ENCODE measurements around the gene NANS. TPM values are rescaled to one million over a fixed set of nuclear protein-coding genes. Genes with fewer than 3 reads are reported as not detected.
"Not testable (repeated sequence)": the region's sequence is repeated elsewhere in the genome, so short reads cannot be mapped to it uniquely, and the experiment has no call there.

Gene NANS
- total and polyA plus RNA-seq, 3 experiments from 2014 or later = 29.3 to 34.8 (median 33.2) TPM

- no peaks in the 10 kb centered on the region for H3K9me3 ChIP-seq (ENCODE audit: low read length)
- ChIA-PET CTCF (no interaction called here), POLR2A (interaction anchor here (1.1 kb wide), 1 partner anchor 16 kb away, joined by 4 read pairs; no protein-coding TSS in a partner anchor)
- no peak overlapping the region for H3K4me3 Mint-ChIP-seq
- peak overlapping the region in 4 of 8 donors; percentile 67 to 82 (median 74) for H3K27ac Mint-ChIP-seq
- no peak overlapping the region for H3K27ac ChIP-seq (ENCODE audit: low read depth, low read length)
- H3K36me3 ChIP-seq (ENCODE audit: insufficient read depth, low read length) = peaks cover 19% of the 10 kb centered on the region
- DNase-seq = no peak
- peaks cover 9 to 88% (median 20%) of the 10 kb centered on the region in 3 donors for H3K36me3 Mint-ChIP-seq
- H3K4me1 ChIP-seq (ENCODE audit: insufficient read depth, low read length) = peaks cover 17% of the 10 kb centered on the region
- peaks cover 26 to 68% (median 63%) of the 10 kb centered on the region in 3 donors for H3K4me1 Mint-ChIP-seq
- H3K9me3 Mint-ChIP-seq = no peaks in the 10 kb centered on the region
- no peaks in the 10 kb centered on the region for H3K27me3 Mint-ChIP-seq
- H3K27me3 ChIP-seq (ENCODE audit: insufficient read depth, low read length, poor library complexity, severe bottlenecking) = no peaks in the 10 kb centered on the region
- H3K4me3 ChIP-seq (ENCODE audit: low read length) = no peak overlapping the region
Measured at GRCh38 chr9:98085944-98086343, 29.4 kb downstream of the NANS start.

GRCh38 chr9:98086461-98086860, 29.9 kb downstream of the NANS start:
- peaks cover 25 to 64% (median 61%) of the 10 kb centered on the region in 3 donors for H3K4me1 Mint-ChIP-seq
- Histone ChIP-seq H3K4me1 (ENCODE audit: insufficient read depth, low read length) (peaks cover 15% of the 10 kb centered on the region), H3K4me3 (ENCODE audit: low read length) (no peak overlapping the region), H3K36me3 (ENCODE audit: insufficient read depth, low read length) (peaks cover 19% of the 10 kb centered on the region), H3K9me3 (ENCODE audit: low read length) (no peaks in the 10 kb centered on the region), H3K27ac (ENCODE audit: low read depth, low read length) (no peak overlapping the region), H3K27me3 (ENCODE audit: insufficient read depth, low read length, poor library complexity, severe bottlenecking) (no peaks in the 10 kb centered on the region)
- peak overlapping the region in 1 of 7 donors; percentile 72 for H3K4me3 Mint-ChIP-seq
- POLR2A ChIA-PET = interaction anchor here (1.1 kb wide), 1 partner anchor 15 kb away, joined by 4 read pairs; no protein-coding TSS in a partner anchor
- peak overlapping the region in 7 of 8 donors; percentile 1 to 91 (median 76) for H3K27ac Mint-ChIP-seq
- H3K27me3 Mint-ChIP-seq = no peaks in the 10 kb centered on the region
- no peaks in the 10 kb centered on the region for H3K9me3 Mint-ChIP-seq
- no peak for DNase-seq
- peaks cover 9 to 84% (median 20%) of the 10 kb centered on the region in 3 donors for H3K36me3 Mint-ChIP-seq
- CTCF ChIA-PET = interaction anchor here (1.1 kb wide), 1 partner anchor 12 kb away, joined by 3 read pairs; no protein-coding TSS in a partner anchor

- peaks cover 2% of the 10 kb centered on the region for H3K4me1 ChIP-seq (ENCODE audit: insufficient read depth, low read length)
- no peaks in the 10 kb centered on the region for H3K9me3 Mint-ChIP-seq
- no peaks in the 10 kb centered on the region for H3K27me3 ChIP-seq (ENCODE audit: insufficient read depth, low read length, poor library complexity, severe bottlenecking)
- H3K4me3 Mint-ChIP-seq = peak overlapping the region in 3 of 7 donors; percentile 5 to 72 (median 70)
- no peak overlapping the region for H3K4me3 ChIP-seq (ENCODE audit: low read length)
- peaks cover 10 to 82% (median 21%) of the 10 kb centered on the region in 3 donors for H3K36me3 Mint-ChIP-seq
- no peaks in the 10 kb centered on the region for H3K27me3 Mint-ChIP-seq
- ChIA-PET CTCF (interaction anchor here (1.1 to 1.2 kb wide), 2 partner anchors 13 to 21 kb away, joined by 3 to 4 read pairs; no protein-coding TSS in a partner anchor), POLR2A (interaction anchor here (0.6 kb wide), 1 partner anchor 201 kb away, joined by 3 read pairs; no protein-coding TSS in a partner anchor)
- no peak overlapping the region for H3K27ac ChIP-seq (ENCODE audit: low read depth, low read length)
- DNase-seq = peak in 4 of 5 donors; percentile 18 to 57 (median 48)
- H3K9me3 ChIP-seq (ENCODE audit: low read length) = no peaks in the 10 kb centered on the region
- H3K27ac Mint-ChIP-seq = peak overlapping the region in 4 of 8 donors; percentile 66 to 79 (median 77)
- H3K36me3 ChIP-seq (ENCODE audit: insufficient read depth, low read length) = peaks cover 9% of the 10 kb centered on the region
- peaks cover 17 to 58% (median 55%) of the 10 kb centered on the region in 3 donors for H3K4me1 Mint-ChIP-seq
Measured at GRCh38 chr9:98087420-98088354, 31.2 kb downstream of the NANS start.

- H3K27me3 Mint-ChIP-seq; H3K27me3 ChIP-seq (ENCODE audit: insufficient read depth, low read length, poor library complexity, severe bottlenecking); DNase-seq; H3K4me3 Mint-ChIP-seq; POLR2A ChIA-PET; H3K4me1 ChIP-seq (ENCODE audit: insufficient read depth, low read length); H3K9me3 ChIP-seq (ENCODE audit: low read length); H3K27ac ChIP-seq (ENCODE audit: low read depth, low read length); H3K4me3 ChIP-seq (ENCODE audit: low read length); H3K9me3 Mint-ChIP-seq: not testable (repeated sequence)
- H3K36me3 ChIP-seq (ENCODE audit: insufficient read depth, low read length) = peaks cover 14% of the 10 kb centered on the region
- H3K27ac Mint-ChIP-seq = peak overlapping the region in 2 of 8 donors; percentile 44 to 58
- H3K4me1 Mint-ChIP-seq = peaks cover 29 to 55% (median 50%) of the 10 kb centered on the region in 3 donors
- CTCF ChIA-PET = interaction anchor here (1.2 to 5.1 kb wide), 4 partner anchors 11 to 165 kb away, joined by 3 to 18 read pairs (median 4); partner anchors contain the start of gene TBC1D2
- H3K36me3 Mint-ChIP-seq = peaks cover 18 to 77% (median 27%) of the 10 kb centered on the region in 3 donors
Measured at GRCh38 chr9:98090674-98091073, 34.1 kb downstream of the NANS start.

GRCh38 chr9:98091735-98092612, 35.4 kb downstream of the NANS start:
- Mint-ChIP-seq H3K9me3 (no peaks in the 10 kb centered on the region), H3K4me3 (no peak overlapping the region), H3K27ac (peak overlapping the region in 7 of 8 donors; percentile 4 to 90 (median 42)), H3K27me3 (no peaks in the 10 kb centered on the region), H3K4me1 (peaks cover 32 to 57% (median 46%) of the 10 kb centered on the region in 3 donors), H3K36me3 (peaks cover 16 to 77% (median 25%) of the 10 kb centered on the region in 3 donors)
- DNase-seq = no peak
- CTCF ChIA-PET = interaction anchor here (0.9 to 5.1 kb wide), 5 partner anchors 10 to 201 kb away, joined by 3 to 18 read pairs (median 4); no protein-coding TSS in a partner anchor
- Histone ChIP-seq H3K4me3 (ENCODE audit: low read length) (no peak overlapping the region), H3K36me3 (ENCODE audit: insufficient read depth, low read length) (peaks cover 16% of the 10 kb centered on the region), H3K9me3 (ENCODE audit: low read length) (no peaks in the 10 kb centered on the region), H3K27me3 (ENCODE audit: insufficient read depth, low read length, poor library complexity, severe bottlenecking) (no peaks in the 10 kb centered on the region), H3K27ac (ENCODE audit: low read depth, low read length) (no peak overlapping the region), H3K4me1 (ENCODE audit: insufficient read depth, low read length) (peaks cover 10% of the 10 kb centered on the region)
- POLR2A ChIA-PET = interaction anchor here (0.7 kb wide), 1 partner anchor 16 kb away, joined by 3 read pairs; no protein-coding TSS in a partner anchor

- H3K36me3 Mint-ChIP-seq = peaks cover 20 to 80% (median 29%) of the 10 kb centered on the region in 3 donors
- no peak overlapping the region for H3K4me3 ChIP-seq (ENCODE audit: low read length)
- peak overlapping the region in 6 of 8 donors; percentile 6 to 94 (median 66) for H3K27ac Mint-ChIP-seq
- H3K36me3 ChIP-seq (ENCODE audit: insufficient read depth, low read length) = peaks cover 16% of the 10 kb centered on the region
- H3K9me3 Mint-ChIP-seq = no peaks in the 10 kb centered on the region
- H3K27me3 Mint-ChIP-seq = no peaks in the 10 kb centered on the region
- H3K4me1 ChIP-seq (ENCODE audit: insufficient read depth, low read length) = peaks cover 16% of the 10 kb centered on the region
- no peak overlapping the region for H3K4me3 Mint-ChIP-seq
- H3K27ac ChIP-seq (ENCODE audit: low read depth, low read length) = no peak overlapping the region
- CTCF ChIA-PET = interaction anchor here (0.9 to 5.1 kb wide), 4 partner anchors 9 to 200 kb away, joined by 3 to 18 read pairs (median 6); no protein-coding TSS in a partner anchor
- no peaks in the 10 kb centered on the region for H3K27me3 ChIP-seq (ENCODE audit: insufficient read depth, low read length, poor library complexity, severe bottlenecking)
- peak in 1 of 5 donors; percentile 55 for DNase-seq
- H3K4me1 Mint-ChIP-seq = peaks cover 37 to 61% (median 50%) of the 10 kb centered on the region in 3 donors
- no peaks in the 10 kb centered on the region for H3K9me3 ChIP-seq (ENCODE audit: low read length)
- POLR2A ChIA-PET = interaction anchor here (0.7 kb wide), 1 partner anchor 16 kb away, joined by 3 read pairs; no protein-coding TSS in a partner anchor
Measured at GRCh38 chr9:98092613-98092931, 36.0 kb downstream of the NANS start.

GRCh38 chr9:98094316-98094715, 37.8 kb downstream of the NANS start:
- Histone ChIP-seq H3K4me3 (ENCODE audit: low read length) (no peak overlapping the region), H3K36me3 (ENCODE audit: insufficient read depth, low read length) (peaks cover 19% of the 10 kb centered on the region), H3K9me3 (ENCODE audit: low read length) (no peaks in the 10 kb centered on the region), H3K27ac (ENCODE audit: low read depth, low read length) (no peak overlapping the region), H3K4me1 (ENCODE audit: insufficient read depth, low read length) (peaks cover 34% of the 10 kb centered on the region), H3K27me3 (ENCODE audit: insufficient read depth, low read length, poor library complexity, severe bottlenecking) (no peaks in the 10 kb centered on the region)
- CTCF ChIA-PET = no interaction called here
- H3K4me3 Mint-ChIP-seq = no peak overlapping the region
- POLR2A ChIA-PET = interaction anchor here (1.0 to 1.1 kb wide), 2 partner anchors 17 to 163 kb away, joined by 3 read pairs; no protein-coding TSS in a partner anchor
- H3K9me3 Mint-ChIP-seq = no peaks in the 10 kb centered on the region
- peaks cover 26 to 83% (median 32%) of the 10 kb centered on the region in 3 donors for H3K36me3 Mint-ChIP-seq
- DNase-seq = no peak
- no peaks in the 10 kb centered on the region for H3K27me3 Mint-ChIP-seq
- peak overlapping the region in 7 of 8 donors; percentile 29 to 90 (median 71) for H3K27ac Mint-ChIP-seq
- H3K4me1 Mint-ChIP-seq = peaks cover 44 to 74% (median 63%) of the 10 kb centered on the region in 3 donors

All from CD8-positive, alpha-beta memory T cell (primary cell).